NCI-H2196 (cell line): ENCODE measurements around the gene TSPAN15.

Experiments used
- DNase-seq: peaks from one replicate; lab custom pipeline; 2025; ENCODE audit not compliant: unreplicated experiment; lab: John Stamatoyannopoulos, UW

TSPAN15 gene

GRCh38 chr10:69499726-69500689, 48.7 kb downstream of the TSPAN15 start:
- no peak for DNase-seq

- DNase-seq: no peak
Observed at GRCh38 chr10:69500864-69501468, 49.7 kb downstream of the TSPAN15 start.

GRCh38 chr10:69501657-69502056, 50.4 kb downstream of the TSPAN15 start:
- DNase-seq: no peak

DNA sequence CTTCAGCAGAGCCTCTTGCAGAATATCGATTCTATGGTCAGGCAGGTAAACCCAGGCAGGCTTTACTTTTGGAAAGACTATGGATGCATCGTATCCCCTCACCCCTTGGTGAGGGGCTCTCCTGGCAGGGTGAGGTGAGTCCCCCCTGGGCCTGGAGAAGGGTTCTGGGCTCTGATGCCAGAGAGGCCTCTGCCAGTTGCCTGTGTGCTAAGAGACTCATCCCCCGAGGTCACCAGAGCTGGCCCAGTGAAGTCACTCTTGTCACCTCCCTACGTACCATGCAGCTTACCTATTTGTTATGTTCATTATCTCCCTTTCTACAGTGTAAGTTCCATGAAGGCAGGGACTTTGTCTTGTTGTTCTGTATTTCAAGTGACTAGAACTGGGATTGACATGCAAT, 51.3 kb downstream of the TSPAN15 start:
- no peak for DNase-seq

DNA sequence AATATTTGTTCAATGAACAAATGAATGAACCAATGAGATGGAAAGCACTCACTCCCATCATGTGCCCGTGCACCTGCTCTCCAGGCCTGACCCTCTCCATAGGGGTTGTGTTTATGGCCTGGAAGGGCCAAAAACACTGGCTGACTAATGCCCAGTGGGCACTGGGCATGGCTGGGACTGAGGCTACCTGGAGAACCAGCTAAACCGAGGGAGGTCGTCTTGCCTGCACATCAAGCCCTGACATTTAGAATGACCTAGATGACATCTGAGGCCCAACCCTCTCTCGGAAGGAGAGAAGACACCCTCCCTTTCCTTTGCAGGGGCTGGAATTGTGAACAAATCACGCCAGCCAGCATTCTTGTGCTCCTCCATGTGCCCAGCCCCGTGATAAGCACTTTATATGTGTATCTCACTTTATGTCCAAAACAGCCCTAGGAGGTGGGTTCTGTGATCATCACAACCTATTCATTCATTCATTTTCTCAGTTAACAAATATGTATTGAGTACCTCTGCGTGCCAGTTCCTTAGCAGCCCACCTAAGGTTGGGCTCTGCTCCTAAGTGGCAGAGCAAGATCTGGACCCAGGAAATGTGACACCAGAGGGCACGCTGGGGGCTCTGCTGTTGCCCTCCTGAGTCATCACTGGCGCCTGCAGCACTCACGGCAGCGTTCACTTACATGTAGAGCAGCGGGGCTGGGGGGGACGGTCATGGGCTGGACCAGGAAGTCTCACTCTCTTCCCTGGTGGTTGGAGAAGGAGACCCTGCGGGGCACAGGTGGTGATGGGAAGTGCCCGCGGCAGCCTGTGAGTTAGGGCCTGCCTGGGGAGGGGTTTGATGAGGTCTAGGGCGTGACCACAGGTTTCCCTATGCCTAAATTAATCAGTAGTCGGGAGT, 52.0 kb downstream of the TSPAN15 start:
- no peak for DNase-seq

DNA sequence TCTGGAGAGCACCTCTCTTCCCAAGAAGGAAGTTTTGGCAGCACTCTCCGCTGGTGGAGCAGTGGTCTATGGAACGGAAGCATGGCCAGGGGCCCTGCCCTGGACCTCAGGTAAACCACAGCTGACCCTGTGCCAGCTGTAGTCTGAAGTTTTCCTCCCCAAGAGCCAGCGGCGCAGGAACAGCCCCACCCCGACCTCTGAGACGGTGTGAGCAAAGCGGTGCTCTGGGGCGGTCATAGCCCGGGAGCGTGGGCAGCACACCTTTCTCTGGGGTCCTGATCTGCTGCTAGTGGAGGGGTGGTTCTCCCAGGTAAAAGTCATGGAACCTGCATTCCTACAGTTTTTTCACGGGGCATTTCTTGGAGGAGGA, 52.6 kb downstream of the TSPAN15 start:
- DNase-seq: no peak

DNA sequence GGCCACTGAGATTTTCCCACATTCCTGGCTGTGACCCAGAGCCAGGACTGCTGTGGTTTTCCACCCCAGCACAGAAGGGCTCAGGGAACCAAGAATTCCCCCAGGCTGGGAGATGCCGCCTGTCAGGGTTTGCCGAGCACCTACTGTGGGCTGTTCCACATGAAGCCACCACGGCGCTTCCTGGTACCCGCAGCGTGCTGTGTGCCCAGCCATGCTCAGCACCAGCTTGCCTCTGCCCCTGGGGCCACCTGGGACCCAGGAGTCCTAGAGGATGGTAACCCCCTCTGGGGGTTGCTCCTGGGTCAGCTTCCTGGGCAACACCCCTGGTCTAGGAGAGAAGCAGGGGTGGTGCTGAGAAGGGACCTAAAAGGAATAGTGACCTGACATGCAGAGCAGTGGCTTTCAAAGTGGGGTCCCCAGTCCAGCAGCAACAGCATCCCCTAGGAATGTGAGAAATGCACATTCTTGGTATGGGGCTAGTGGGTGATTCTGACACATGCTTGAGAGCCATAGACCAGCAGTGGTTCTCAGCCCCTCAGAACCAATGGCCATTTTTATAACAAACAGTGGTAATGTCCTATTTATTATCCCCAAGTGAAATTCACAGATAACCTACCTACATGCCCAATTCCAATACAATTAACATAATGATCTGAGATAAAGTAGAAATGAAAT, 53.4 kb downstream of the TSPAN15 start:
- DNase-seq: no peak

- DNase-seq: no peak
Observed at GRCh38 chr10:69505636-69506318, 54.5 kb downstream of the TSPAN15 start.

DNA sequence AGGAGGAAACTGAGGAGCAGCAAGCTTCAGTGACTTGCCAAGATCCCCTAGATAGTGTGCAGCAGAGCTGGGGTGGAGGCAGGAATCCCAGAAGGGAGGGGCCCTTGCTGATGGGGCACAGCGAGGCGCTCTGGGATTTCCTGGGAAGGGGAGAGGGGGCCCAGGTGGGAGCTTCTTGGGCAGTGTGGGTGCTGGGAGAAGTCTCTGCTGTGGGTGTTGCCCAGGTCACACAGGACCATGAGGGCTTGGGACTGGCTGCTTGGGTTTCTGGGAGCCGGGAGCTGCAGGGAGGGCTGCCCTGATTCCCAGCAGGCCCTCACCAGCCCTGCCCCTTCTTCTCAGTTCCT, 55.2 kb downstream of the TSPAN15 start:
- DNase-seq: no peak

- no peak for DNase-seq
Observed at GRCh38 chr10:69506834-69507713, 55.8 kb downstream of the TSPAN15 start.

DNA sequence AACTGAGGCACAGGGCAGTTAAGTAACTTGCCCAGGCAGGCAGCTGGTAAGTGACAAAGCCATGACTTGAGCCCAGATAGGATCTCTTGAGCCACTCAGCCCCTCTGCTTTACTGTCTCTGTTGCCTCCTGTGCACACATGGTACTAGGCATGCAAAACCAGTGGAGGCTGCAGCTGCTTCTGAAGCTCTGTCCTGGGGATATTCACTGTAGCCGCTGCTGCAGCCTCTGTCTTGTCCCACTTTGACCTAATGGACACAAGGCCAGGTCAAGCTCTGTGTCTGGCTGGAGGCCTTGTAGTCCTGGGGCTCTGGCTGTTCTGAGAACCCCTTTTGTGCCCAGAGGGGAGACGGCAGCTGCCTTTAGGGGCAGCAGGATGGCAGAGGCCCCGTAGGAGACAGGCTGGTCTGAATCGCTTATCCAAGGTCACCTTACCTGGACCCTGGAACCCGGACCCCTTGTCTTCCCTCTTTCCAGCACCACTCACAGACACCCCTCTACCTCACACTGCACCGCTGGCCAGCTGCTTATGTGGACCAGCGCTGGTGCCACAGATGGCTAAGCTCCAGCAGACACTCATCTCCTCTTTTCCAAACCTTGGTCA, 57.6 kb downstream of the TSPAN15 start:
- DNase-seq: no peak

- DNase-seq: no peak
Observed at GRCh38 chr10:69512901-69513300, 61.6 kb downstream of the TSPAN15 start.

DNA sequence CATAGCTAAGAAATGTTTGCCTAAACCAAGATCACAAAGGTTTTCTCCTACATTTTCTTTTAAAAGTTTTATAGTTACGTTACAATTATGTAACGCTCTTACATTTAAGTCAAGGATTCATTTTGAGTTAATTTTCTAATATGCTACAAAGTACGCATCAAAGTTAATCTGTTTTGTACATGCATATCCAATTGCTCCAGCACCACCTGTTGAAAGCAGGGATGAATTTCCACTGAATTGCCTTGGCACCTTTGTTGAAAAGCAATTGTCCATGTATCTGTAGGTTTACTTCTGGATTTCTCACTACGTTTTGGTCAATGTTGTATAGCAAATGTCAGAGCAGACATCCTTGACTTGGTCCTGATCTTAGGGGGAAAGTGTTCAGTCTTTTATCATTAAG, 62.4 kb downstream of the TSPAN15 start:
- no peak for DNase-seq

- peak; percentile 15 for DNase-seq
Observed at GRCh38 chr10:69515699-69516259, 64.5 kb downstream of the TSPAN15 start.

- DNase-seq: peak; percentile 6
Observed at GRCh38 chr10:69516316-69516715, 65.1 kb downstream of the TSPAN15 start.

GRCh38 chr10:69516796-69517195, 65.5 kb downstream of the TSPAN15 start:
- DNase-seq: no peak

- no peak for DNase-seq
Observed at GRCh38 chr10:69517271-69517848, 66.1 kb downstream of the TSPAN15 start.

GRCh38 chr10:69527961-69528360, 76.7 kb downstream of the TSPAN15 start:
- DNase-seq: no peak
